Measurements from ENCODE around the gene MORN1. TPM values are rescaled to one million over a fixed set of nuclear protein-coding genes. Genes with fewer than 3 reads are reported as not detected.
A peak's percentile ranks its signal among the peaks of the same experiment; 100 is the strongest.

The MORN1 gene
- total RNA-seq, 4 donors from 2014 or later, result 4.9 to 21.5 (median 15.9) TPM

DNA sequence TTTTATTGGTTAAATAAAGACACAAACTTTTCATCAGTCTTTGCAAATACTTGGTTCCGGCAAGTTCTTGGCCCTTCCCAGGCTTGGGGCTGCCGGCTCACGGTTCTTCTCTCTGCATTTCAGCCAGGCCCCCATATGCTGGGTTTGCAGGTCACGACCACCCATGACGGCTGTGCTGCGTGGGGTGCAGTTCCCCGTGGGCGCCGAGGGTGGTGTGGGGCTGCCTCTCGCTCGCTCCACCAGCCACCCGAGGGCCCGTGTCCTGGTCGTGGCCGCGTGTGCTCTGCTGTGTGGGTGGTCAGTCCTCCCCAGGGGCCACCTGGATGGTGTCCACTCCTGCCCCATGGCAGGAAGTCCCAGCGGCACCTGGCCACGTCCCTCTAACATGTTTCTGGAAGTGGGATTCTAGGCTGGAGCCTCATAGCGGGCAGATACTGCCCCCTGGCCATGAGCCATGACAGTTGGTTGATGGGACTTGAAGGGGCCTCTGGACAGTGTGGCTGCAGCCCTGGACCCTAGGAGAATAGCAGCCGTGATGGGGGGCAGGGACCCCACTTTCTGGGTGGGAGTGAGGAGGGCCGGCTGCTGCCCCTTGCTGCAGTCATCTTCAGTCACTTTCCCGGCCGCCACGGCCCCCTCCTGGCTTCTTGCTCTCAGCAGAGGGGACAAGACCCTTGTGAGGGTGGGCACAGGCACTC is 117.0 kb downstream of the MORN1 start:
- peak overlapping the region in 2 of 4 donors; percentile 33 to 72 for H3K27ac ChIP-seq

DNA sequence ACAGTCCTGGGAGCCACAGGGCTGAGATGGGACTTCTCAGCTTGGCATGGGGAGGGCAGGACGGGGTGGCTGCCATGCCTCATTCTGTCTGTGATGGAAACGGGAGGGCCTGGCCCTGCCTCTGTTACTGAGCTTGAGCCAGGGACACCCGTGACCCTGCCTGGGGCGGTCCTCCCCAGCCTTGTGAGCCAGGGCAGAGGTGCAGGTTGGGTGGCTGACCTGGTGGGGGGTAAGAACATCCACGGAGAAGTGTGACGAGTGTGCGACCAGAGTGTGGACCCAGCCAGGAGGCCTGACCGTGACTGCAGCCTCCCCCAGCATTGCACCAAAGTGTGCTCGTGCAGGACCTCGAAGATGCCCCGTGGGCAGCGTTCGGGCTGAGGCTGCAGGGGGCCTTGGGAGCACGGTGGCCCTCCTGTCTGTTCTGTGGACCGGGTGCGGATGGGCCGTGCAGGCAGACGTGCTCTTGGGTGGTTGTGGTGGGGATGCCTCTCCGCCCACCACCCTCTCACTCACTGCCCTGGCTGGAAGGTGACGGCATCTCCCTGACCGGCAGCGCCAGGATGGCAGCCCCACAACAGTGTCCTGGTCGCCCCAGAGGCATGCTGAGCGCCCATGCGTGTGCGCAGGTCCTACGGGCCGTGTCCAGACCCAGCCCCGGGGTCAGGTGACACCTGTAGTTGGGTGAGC is 117.8 kb downstream of the MORN1 start:
- H3K9me3 ChIP-seq, result no peaks in the 10 kb centered on the region
- peak overlapping the region in 3 of 4 donors; percentile 33 to 72 (median 44) for H3K27ac ChIP-seq
- DNase-seq, result no peak
- no peak overlapping the region for H3K4me3 ChIP-seq
- TF ChIP-seq POLR2A (IDR thresholded peaks at IDR 0.05) (no peak), CTCF (IDR thresholded peaks at IDR 0.05) (no peak)
- no peaks in the 10 kb centered on the region for H3K36me3 ChIP-seq
- H3K4me1 ChIP-seq, result peaks cover 19 to 90% (median 22%) of the 10 kb centered on the region in 4 donors
- H3K27me3 ChIP-seq, result no peaks in the 10 kb centered on the region

More for the DNA sequence above, 117.0 kb downstream of the MORN1 start:
- DNase-seq, result no peak
- no peak for TF ChIP-seq CTCF (IDR thresholded peaks at IDR 0.05)
- no peak for TF ChIP-seq POLR2A (IDR thresholded peaks at IDR 0.05)
- Histone ChIP-seq H3K36me3 (no peaks in the 10 kb centered on the region), H3K4me3 (no peak overlapping the region), H3K4me1 (peaks cover 19 to 92% (median 21%) of the 10 kb centered on the region in 4 donors), H3K27me3 (no peaks in the 10 kb centered on the region), H3K9me3 (no peaks in the 10 kb centered on the region)

DNA sequence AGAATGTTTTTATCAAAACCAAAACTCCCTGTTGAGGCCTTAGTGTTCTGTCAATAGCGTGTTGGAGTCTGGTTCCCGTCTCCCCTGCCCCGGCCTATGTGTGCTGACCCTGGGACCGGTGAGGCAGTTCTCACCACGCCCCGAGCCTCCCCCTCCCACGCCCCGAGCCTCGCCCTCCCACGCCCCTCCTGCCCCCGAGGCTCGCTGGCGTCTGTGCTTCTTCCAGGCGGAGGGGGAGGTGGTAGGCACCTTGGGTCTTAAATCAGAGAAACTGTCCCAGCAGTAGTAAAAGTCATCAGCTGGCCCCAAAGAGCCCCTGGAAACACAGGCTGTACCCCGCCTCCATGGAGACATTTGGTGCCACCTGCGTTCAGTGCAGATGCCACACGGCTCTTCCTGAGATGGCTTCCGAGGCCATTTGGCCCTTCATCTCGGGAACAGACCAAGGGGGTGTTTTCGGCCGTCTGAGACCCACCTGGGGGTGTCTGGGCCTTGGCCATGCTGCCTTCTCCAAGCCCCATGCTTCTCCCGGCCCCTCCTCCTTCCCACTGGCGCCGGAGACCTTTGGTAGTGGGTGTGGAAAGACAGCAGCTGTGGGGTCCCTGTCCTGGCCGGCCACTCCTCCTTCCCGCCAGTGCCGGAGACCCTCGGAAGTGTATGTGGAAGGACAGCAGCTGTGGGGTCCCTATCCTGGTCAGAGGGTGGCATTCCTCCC is 118.5 kb downstream of the MORN1 start:
- Histone ChIP-seq H3K36me3 (no peaks in the 10 kb centered on the region), H3K27me3 (no peaks in the 10 kb centered on the region), H3K4me1 (peaks cover 19 to 90% (median 26%) of the 10 kb centered on the region in 4 donors), H3K27ac (peak overlapping the region in 1 of 4 donors; percentile 44), H3K4me3 (no peak overlapping the region), H3K9me3 (no peaks in the 10 kb centered on the region)
- no peak for DNase-seq
- TF ChIP-seq POLR2A (IDR thresholded peaks at IDR 0.05) (no peak), CTCF (IDR thresholded peaks at IDR 0.05) (no peak)

DNA sequence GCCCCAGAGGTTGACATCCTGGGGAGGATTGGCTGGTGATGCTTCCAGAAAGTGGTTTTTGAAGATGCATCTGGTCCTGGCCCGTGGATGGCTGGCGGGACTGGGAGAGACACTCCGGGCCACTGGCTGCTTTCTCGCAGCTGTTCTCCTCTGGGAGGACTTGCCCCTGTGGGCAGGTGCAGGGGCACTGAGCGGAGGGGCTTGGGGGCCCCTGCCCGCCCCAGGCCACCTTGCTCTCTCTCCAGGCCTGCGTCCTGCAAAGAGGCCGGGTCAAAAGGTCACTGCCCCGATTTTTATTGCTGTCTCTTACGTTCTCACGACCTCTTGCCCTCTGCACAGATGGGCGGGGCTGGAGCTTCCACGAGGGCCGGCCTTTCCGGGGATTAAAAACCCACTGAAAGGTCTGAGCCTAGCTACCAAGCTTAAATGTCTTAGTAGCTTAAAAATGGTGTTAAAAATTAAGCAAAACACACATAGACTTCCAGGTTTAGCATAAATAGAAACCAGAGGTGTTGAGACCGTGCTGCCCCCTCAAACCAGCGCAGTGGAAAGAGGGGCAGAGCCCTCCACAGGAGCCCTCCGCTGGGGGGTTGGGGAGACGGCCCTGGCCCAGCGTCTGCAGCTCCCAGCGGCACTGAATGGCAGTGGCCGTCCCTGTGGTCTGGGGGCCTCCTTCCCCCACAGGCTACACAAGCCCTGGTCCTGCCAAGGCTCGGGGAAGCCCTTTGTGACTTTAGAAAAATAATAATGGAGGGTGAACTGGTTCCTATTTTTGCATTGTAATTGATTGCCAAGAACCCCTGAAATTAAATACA is 119.3 kb downstream of the MORN1 start:
- TF ChIP-seq POLR2A (IDR thresholded peaks at IDR 0.05), result no peak
- TF ChIP-seq CTCF (IDR thresholded peaks at IDR 0.05), result no peak
- H3K36me3 ChIP-seq, result no peaks in the 10 kb centered on the region
- peaks cover 19 to 90% (median 30%) of the 10 kb centered on the region in 4 donors for H3K4me1 ChIP-seq
- no peak overlapping the region for H3K4me3 ChIP-seq
- no peaks in the 10 kb centered on the region for H3K27me3 ChIP-seq
- no peaks in the 10 kb centered on the region for H3K9me3 ChIP-seq
- DNase-seq, result peak in 1 of 3 donors; percentile 68
- H3K27ac ChIP-seq, result peak overlapping the region in 1 of 4 donors; percentile 35

Other genes with a start within 250 kb of the MORN1 start
- 10 to 100 TPM; 16.5 to 31.2 (median 25.4) TPM for gene FAAP20, start 196.8 kb downstream of the MORN1 start, total RNA-seq
- gene SKI, start 163.2 kb downstream of the MORN1 start, total RNA-seq, result 10 to 100 TPM; 20.1 to 41.5 (median 37.1) TPM
- 100 to 1,000 TPM in 3 of 4 donors, 10 to 100 TPM in 1; 42.9 to 141 (median 120) TPM for gene RER1, start 287 bp upstream of the MORN1 start, total RNA-seq
- 10 to 100 TPM; 16.9 to 29.6 (median 19.9) TPM for gene PEX10, start 21.0 kb upstream of the MORN1 start, total RNA-seq
- gene PLCH2, start 84.7 kb upstream of the MORN1 start, total RNA-seq, result 10 to 100 TPM in 2 of 4 donors, 1 to 10 TPM in 2; 2.5 to 18.3 (median 7.8) TPM
- 10 to 100 TPM; 43.4 to 82.5 (median 70.5) TPM for gene PANK4, start 135.0 kb upstream of the MORN1 start, total RNA-seq
- gene HES5, start 138.7 kb upstream of the MORN1 start, total RNA-seq, result under 1 TPM in 1 of 4 donors, not detected in 3; 0.88 TPM
- gene TNFRSF14, start 164.8 kb upstream of the MORN1 start, total RNA-seq, result 100 to 1,000 TPM; 231 to 532 (median 316) TPM
- gene PRXL2B, start 195.2 kb upstream of the MORN1 start, total RNA-seq, result 10 to 100 TPM; 41.3 to 79.5 (median 59.0) TPM
- 10 to 100 TPM in 3 of 4 donors, 1 to 10 TPM in 1; 7.4 to 51.7 (median 27.4) TPM for gene MMEL1, start 241.5 kb upstream of the MORN1 start, total RNA-seq